AG04450 (cell line): ENCODE data around the gene ZC3H18. TPM values are rescaled to one million over a fixed set of nuclear protein-coding genes. Genes with fewer than 3 reads are reported as not detected.
"Not testable (repeated sequence)": the region's sequence is repeated elsewhere in the genome, so short reads cannot be mapped to it uniquely, and the experiment has no call there.

ENCODE experiments used
- CTCF ChIA-PET: fragments of 300-600, 350-600 bp; formaldehyde crosslinking; extraction: SDS; loops from one replicate; lab custom pipeline; 2022; ENCODE audit warnings: antibody characterized with exemption, inconsistent platforms; lab: Charles Lee
- POLR2A ChIA-PET: fragments of 350-600 bp; formaldehyde crosslinking; extraction: SDS; loops from one replicate; lab custom pipeline; 2021; ENCODE audit warnings: antibody characterized with exemption, inconsistent platforms; lab: Yijun Ruan, JAX
- DNase-seq: peaks from one replicate; pipeline ENCODE4 v3.0.0-alpha.2; 2011; ENCODE audit warnings: low read depth, low spot score
- H3K27ac ChIP-seq: one replicate; pipeline ENCODE4 v1.5.1; 2012; ENCODE audit warnings: low read depth, low read length, control low read depth
- H3K27me3 ChIP-seq: one replicate; pipeline ENCODE4 v1.6.0; 2012; ENCODE audit warnings: low read length; ENCODE audit not compliant: control insufficient read depth, insufficient read depth
- H3K4me3 ChIP-seq: 2 replicates; pipeline ENCODE4 v1.5.1; 2011; ENCODE audit warnings: mild to moderate bottlenecking, low read depth, low read length, control low read depth
- H3K9me3 ChIP-seq: 2 replicates; pipeline ENCODE4 v1.5.1; 2012; ENCODE audit warnings: low read length; ENCODE audit not compliant: control insufficient read depth, insufficient read depth
- CTCF ChIP-seq: IDR thresholded peaks from 2 replicates; pipeline ENCODE4 v1.5.1; 2011; ENCODE audit warnings: low read depth, low read length, control low read depth, inconsistent platforms
- polyA plus RNA-seq: library from polyadenylated mRNA; depleted of rRNA; stranded (reverse); fragments of >200 nt; gene quantifications from 2 replicates; pipeline ENCODE4 v1.2.3, GENCODE V29; 2011

The ZC3H18 gene
- polyA plus RNA-seq, 1 experiment: 10.1 TPM

- Histone ChIP-seq H3K27me3 (no peaks in the 10 kb centered on the region), H3K27ac (no peak overlapping the region), H3K4me3 (no peak overlapping the region), H3K9me3 (no peaks in the 10 kb centered on the region)
- DNase-seq: no peak
- no peak for TF ChIP-seq CTCF
- CTCF ChIA-PET: no interaction called here
- POLR2A ChIA-PET: no interaction called here
Observed at GRCh38 chr16:88605186-88606147, 35.3 kb downstream of the ZC3H18 start.

GRCh38 chr16:88606148-88606757 lies 36.0 kb downstream of the ZC3H18 start:
- CTCF ChIA-PET: no interaction called here
- DNase-seq: no peak

GRCh38 chr16:88608076-88608475 lies 37.9 kb downstream of the ZC3H18 start:
- Histone ChIP-seq H3K27me3 (no peaks in the 10 kb centered on the region), H3K27ac (no peak overlapping the region), H3K9me3 (no peaks in the 10 kb centered on the region), H3K4me3 (no peak overlapping the region)
- TF ChIP-seq CTCF: no peak
- POLR2A ChIA-PET: no interaction called here
- no peak for DNase-seq
- CTCF ChIA-PET: no interaction called here

More at GRCh38 chr16:88606148-88606757, 36.0 kb downstream of the ZC3H18 start:
- POLR2A ChIA-PET: no interaction called here
- Histone ChIP-seq H3K4me3 (no peak overlapping the region), H3K27ac (no peak overlapping the region), H3K9me3 (no peaks in the 10 kb centered on the region), H3K27me3 (no peaks in the 10 kb centered on the region)
- TF ChIP-seq CTCF: no peak

- POLR2A ChIA-PET, H3K9me3 ChIP-seq, H3K27me3 ChIP-seq, CTCF ChIA-PET, H3K4me3 ChIP-seq, H3K27ac ChIP-seq, DNase-seq: not testable (repeated sequence)
Observed at GRCh38 chr16:88609426-88609825, 39.2 kb downstream of the ZC3H18 start.

- DNase-seq: no peak
- POLR2A ChIA-PET: no interaction called here
- no peaks in the 10 kb centered on the region for H3K27me3 ChIP-seq
- H3K27ac ChIP-seq: no peak overlapping the region
- H3K9me3 ChIP-seq: no peaks in the 10 kb centered on the region
- no peak overlapping the region for H3K4me3 ChIP-seq
- peak; percentile 24 for TF ChIP-seq CTCF
- CTCF ChIA-PET: no interaction called here
Observed at GRCh38 chr16:88610080-88610479, 39.9 kb downstream of the ZC3H18 start.
